Calu3 (cell line): ENCODE results near the gene LTB. TPM values are rescaled to one million over a fixed set of nuclear protein-coding genes. Genes with fewer than 3 reads are reported as not detected.

Source experiments
- BruUV-seq: library from RNA; stranded (reverse); fragments of 400-500 nt; replicated peaks from 2 replicates; lab custom pipeline; 2021; lab: Mats Ljungman, UMichigan
- CTCF ChIA-PET: fragments of 300-600 bp; sonication (Branson Sonifier 250); formaldehyde crosslinking; loops from one replicate; lab custom pipeline; 2022; ENCODE audit warnings: antibody characterized with exemption; lab: Charles Lee
- DNase-seq: peaks from one replicate; pipeline ENCODE4 v3.0.0; 2022
- H3K27ac Mint-ChIP-seq: one replicate; pipeline ENCODE4 v1.8.0; 2022; ENCODE audit warnings: mixed read lengths; ENCODE audit not compliant: unreplicated experiment
- H3K27me3 Mint-ChIP-seq: one replicate; pipeline ENCODE4 v1.8.0; 2022; ENCODE audit warnings: mixed read lengths; ENCODE audit not compliant: unreplicated experiment
- H3K36me3 Mint-ChIP-seq: one replicate; pipeline ENCODE4 v1.8.0; 2022; ENCODE audit warnings: mild to moderate bottlenecking, moderate library complexity, mixed read lengths; ENCODE audit not compliant: insufficient read depth, unreplicated experiment
- H3K4me1 Mint-ChIP-seq: one replicate; pipeline ENCODE4 v1.8.0; 2022; ENCODE audit warnings: mild to moderate bottlenecking, low read depth, mixed read lengths; ENCODE audit not compliant: unreplicated experiment
- H3K4me3 Mint-ChIP-seq: one replicate; pipeline ENCODE4 v1.8.0; 2022; ENCODE audit warnings: mild to moderate bottlenecking, low read depth, moderate library complexity, mixed read lengths; ENCODE audit not compliant: unreplicated experiment
- H3K9me3 Mint-ChIP-seq: one replicate; pipeline ENCODE4 v1.8.0; 2022; ENCODE audit warnings: low read depth, mixed read lengths; ENCODE audit not compliant: unreplicated experiment
- intact Hi-C: fragments of 100-400 bp; cut with micrococcal nuclease; formaldehyde crosslinking; loops from one replicate; pipeline ENCODE4 v1.10.0; 2022; ENCODE audit not compliant: unreplicated experiment
- total RNA-seq: library from RNA; stranded (reverse); gene quantifications from 2 replicates; pipeline ENCODE4 v1.2.3, GENCODE V29; 2022
- TF ChIP-seq, protein P1 (sequence below): fragments of 200-600 bp; IDR thresholded peaks from one replicate; pipeline ENCODE4 v1.8.0; 2022; ENCODE audit warnings: antibody characterized with exemption; ENCODE audit not compliant: unreplicated experiment

The LTB gene
- total RNA-seq, 1 experiment from 2014 or later = 1.4 TPM

DNA sequence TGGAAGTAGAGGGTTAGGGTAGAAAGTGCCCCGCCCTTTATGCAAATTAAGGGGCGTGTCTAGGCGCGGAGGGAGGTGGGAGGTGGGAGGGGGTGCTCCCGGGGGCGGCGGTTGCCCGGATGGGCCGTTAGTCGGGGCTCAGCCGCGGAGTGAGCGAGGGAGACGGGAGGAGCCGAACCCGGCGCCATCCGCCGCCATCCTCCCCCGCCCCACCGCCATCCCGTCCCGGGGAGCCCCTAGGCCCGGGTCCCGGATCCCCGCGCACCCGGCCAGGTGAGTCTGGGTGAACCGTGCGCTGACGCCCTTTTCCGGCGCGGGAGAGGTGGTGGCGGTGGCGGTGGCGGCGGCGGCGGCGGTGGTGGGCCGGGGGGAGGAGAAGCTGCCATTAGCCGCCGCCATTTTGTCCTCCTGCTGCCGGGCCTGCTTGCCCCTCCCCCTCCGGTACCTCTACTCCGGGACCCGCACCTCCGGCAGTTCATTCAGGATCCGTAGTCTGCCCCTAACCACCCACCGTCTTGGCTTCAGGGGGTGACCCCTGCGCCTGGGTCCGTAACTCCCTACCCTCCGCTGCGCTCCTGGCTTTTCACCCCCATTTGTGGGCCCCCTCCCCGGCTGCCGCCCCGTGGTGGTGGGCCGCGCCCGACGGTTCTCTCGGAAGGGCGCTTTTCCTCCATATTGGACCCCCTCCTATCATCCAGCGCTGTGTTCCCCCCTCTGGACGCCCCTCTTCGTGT lies 38.5 kb upstream of the LTB start, which contains the start of gene PRRC2A:
Gene PRRC2A, plus strand, starts transcription at position 130 of the 734 bp plus-strand sequence. CDS start 2,075 bp downstream, outside the sequence.
- Mint-ChIP-seq H3K36me3 (peaks cover 61% of the 10 kb centered on the region), H3K9me3 (no peaks in the 10 kb centered on the region), H3K27ac (peak within 1 kb of the TSS; percentile 87), H3K4me3 (peak within 1 kb of the TSS; percentile 84), H3K4me1 (peaks cover 13% of the 10 kb centered on the region), H3K27me3 (peaks cover 14% of the 10 kb centered on the region)
- peak; percentile 89 for DNase-seq
- CTCF ChIA-PET = interaction anchor here (0.6 to 2.9 kb wide), 5 partner anchors 17 to 115 kb away, joined by 3 to 15 read pairs (median 5); partner anchors contain the start of genes APOM and BAG6
- BruUV-seq = no TSS peak
- TF ChIP-seq, protein P1, sequence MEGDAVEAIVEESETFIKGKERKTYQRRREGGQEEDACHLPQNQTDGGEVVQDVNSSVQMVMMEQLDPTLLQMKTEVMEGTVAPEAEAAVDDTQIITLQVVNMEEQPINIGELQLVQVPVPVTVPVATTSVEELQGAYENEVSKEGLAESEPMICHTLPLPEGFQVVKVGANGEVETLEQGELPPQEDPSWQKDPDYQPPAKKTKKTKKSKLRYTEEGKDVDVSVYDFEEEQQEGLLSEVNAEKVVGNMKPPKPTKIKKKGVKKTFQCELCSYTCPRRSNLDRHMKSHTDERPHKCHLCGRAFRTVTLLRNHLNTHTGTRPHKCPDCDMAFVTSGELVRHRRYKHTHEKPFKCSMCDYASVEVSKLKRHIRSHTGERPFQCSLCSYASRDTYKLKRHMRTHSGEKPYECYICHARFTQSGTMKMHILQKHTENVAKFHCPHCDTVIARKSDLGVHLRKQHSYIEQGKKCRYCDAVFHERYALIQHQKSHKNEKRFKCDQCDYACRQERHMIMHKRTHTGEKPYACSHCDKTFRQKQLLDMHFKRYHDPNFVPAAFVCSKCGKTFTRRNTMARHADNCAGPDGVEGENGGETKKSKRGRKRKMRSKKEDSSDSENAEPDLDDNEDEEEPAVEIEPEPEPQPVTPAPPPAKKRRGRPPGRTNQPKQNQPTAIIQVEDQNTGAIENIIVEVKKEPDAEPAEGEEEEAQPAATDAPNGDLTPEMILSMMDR = no peak
- intact Hi-C loops = no loop called here

DNA sequence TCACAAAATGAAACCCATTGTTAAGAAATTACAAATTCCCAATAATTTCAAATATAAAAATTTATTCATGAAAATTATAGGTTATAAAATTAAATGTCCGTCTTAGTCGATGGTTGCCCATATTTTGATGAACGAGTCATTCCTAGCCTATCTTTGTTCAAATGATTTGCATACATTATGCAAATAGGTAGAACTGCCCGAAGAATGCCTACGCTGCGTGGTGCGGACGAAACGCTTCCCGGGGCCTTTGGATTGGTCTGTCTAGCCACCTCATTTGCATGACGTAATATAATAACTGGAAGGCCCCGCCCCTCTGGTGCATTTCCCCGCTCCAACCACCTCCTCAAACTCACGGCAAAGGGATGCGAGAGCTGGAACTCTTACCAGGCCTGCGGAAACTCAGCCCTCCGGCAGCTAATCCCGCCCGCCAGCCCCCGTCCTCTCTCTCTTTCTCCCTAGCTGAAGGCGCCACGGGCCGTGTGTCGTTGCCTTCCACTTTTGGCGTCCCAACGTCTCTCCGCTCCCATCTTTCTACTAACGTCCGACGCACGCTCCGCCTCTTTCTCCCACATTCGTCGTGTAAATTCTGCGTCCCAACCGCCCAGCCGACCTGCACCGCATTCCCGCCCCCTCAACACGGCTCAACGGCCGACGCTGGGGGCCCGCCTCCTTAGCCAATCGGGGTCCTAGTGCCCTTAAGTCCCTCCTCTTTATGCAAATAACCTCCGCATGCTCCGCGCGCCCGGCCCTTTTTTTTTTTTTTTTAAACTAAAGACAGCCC lies 37.8 kb upstream of the LTB start:
- BruUV-seq = TSS peak; percentile 99
- intact Hi-C loops = no loop called here
- H3K36me3 Mint-ChIP-seq = peaks cover 53% of the 10 kb centered on the region
- no peaks in the 10 kb centered on the region for H3K9me3 Mint-ChIP-seq
- CTCF ChIA-PET = interaction anchor here (0.7 to 2.9 kb wide), 4 partner anchors 18 to 569 kb away, joined by 3 to 6 read pairs (median 4); partner anchors contain the start of gene APOM
- peak overlapping the region; percentile 87 for H3K27ac Mint-ChIP-seq
- DNase-seq = peak; percentile 100
- H3K4me1 Mint-ChIP-seq = peaks cover 13% of the 10 kb centered on the region
- TF ChIP-seq, protein P1 = no peak
- peaks cover 21% of the 10 kb centered on the region for H3K27me3 Mint-ChIP-seq
- H3K4me3 Mint-ChIP-seq = peak overlapping the region; percentile 84

DNA sequence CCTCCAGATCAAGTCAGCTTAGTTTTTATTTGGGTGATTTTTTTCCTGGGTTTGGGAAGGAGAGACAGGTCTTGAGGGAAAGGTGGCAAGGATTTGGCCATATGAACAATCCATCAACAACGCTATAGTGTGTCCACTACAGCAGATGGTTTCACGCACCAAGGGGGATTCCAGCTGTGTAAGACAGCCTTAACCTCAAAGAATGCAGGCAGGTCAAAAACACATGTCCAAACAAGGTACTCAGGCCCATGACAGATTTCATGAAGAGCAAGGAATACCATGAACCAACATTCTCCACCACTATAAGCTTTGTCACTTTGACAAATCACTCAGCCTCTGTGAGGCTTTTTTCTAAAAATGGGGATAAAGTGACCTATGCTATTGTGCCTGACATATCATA lies 34.8 kb upstream of the LTB start:
- H3K36me3 Mint-ChIP-seq = peaks cover 23% of the 10 kb centered on the region
- CTCF ChIA-PET = no interaction called here
- peaks cover 32% of the 10 kb centered on the region for H3K27me3 Mint-ChIP-seq
- TF ChIP-seq, protein P1 = no peak
- peaks cover 4% of the 10 kb centered on the region for H3K4me1 Mint-ChIP-seq
- H3K9me3 Mint-ChIP-seq = no peaks in the 10 kb centered on the region
- no peak overlapping the region for H3K27ac Mint-ChIP-seq
- no peak overlapping the region for H3K4me3 Mint-ChIP-seq
- BruUV-seq = no TSS peak
- DNase-seq = no peak
- intact Hi-C loops = no loop called here

DNA sequence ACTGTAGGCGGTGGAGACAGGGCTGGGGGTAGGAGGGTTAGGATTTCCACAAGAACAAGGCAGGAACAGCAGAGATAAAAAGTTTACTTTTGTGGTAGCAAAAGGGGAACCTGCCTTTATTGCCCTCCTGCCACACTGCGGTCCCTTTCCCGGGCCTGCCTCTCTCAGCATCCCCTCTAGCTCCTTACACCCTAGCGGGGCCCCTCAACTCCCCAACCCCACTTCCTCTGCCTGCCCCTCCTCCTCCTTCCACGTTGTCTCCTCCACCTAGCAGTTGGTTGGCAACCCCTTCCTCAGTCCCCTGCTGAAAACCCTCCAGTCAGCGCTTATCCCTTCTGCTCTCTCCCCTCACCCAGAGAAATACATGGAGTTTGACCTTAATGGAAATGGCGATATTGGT lies 33.5 kb upstream of the LTB start:
- CTCF ChIA-PET = no interaction called here
- no peak for DNase-seq
- Mint-ChIP-seq H3K9me3 (no peaks in the 10 kb centered on the region), H3K4me3 (no peak overlapping the region), H3K36me3 (peaks cover 10% of the 10 kb centered on the region), H3K27me3 (peaks cover 43% of the 10 kb centered on the region), H3K4me1 (no peaks in the 10 kb centered on the region), H3K27ac (no peak overlapping the region)
- no TSS peak for BruUV-seq
- intact Hi-C loops = no loop called here
- TF ChIP-seq, protein P1 = no peak
